Measurements from ENCODE around the gene BCL3. TPM values are rescaled to one million over a fixed set of nuclear protein-coding genes. Genes with fewer than 3 reads are reported as not detected.
"Not testable (repeated sequence)": the region's sequence is repeated elsewhere in the genome, so short reads cannot be mapped to it uniquely, and the experiment has no call there.

BCL3 gene
- total and polyA plus RNA-seq, 7 donors: 5.7 to 36.4 (median 13.3) TPM

DNA sequence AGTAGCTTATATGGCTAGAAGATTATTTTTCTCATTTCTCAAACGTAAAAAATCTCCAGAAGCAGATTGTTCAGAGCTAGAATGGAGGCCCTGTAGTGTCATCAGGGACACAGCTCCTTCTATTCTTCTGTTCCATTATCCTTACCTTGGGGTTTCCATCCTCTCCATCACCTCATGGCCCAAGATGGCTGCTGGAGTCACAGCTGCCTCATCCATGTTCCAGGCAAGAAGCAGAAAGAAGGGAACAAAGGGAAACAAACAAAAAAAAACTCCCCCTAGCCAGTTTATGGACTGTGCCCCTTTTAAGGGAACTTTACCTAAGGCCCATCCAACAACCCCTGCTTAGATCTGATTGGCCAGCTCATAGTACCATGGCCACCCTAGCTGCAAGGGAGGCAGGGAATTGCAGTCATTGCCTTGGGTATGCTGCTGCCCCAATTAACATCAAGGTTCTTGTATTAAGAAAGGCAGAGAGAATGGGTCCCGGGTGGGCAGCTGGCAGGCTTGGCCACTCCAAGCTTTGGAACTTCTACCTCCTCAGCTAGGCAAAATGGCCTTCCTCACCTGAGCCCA is 33.8 kb upstream of the BCL3 start:
- DNase-seq (no peak), ATAC-seq (no peak)
- Histone ChIP-seq H3K27me3 (ENCODE audit: insufficient read depth in 3 of 3, low read length in 2 of 3) (peaks cover 0 to 4% (median 2%) of the 10 kb centered on the region in 3 donors), H3K9me3 (no peaks in the 10 kb centered on the region), H3K4me3 (no peak overlapping the region), H3K36me3 (ENCODE audit: insufficient read depth in 1 of 2, low read depth in 1 of 2) (no peaks in the 10 kb centered on the region), H3K4me1 (no peaks in the 10 kb centered on the region), H3K27ac (no peak overlapping the region)
- intact Hi-C loops (cut with DNase I): no loop called here
- WGBS, 3 donors: 45 to 50% (median 48%) methylated on average over 2 of the region's 2 CpGs
- TF ChIP-seq, protein P1, sequence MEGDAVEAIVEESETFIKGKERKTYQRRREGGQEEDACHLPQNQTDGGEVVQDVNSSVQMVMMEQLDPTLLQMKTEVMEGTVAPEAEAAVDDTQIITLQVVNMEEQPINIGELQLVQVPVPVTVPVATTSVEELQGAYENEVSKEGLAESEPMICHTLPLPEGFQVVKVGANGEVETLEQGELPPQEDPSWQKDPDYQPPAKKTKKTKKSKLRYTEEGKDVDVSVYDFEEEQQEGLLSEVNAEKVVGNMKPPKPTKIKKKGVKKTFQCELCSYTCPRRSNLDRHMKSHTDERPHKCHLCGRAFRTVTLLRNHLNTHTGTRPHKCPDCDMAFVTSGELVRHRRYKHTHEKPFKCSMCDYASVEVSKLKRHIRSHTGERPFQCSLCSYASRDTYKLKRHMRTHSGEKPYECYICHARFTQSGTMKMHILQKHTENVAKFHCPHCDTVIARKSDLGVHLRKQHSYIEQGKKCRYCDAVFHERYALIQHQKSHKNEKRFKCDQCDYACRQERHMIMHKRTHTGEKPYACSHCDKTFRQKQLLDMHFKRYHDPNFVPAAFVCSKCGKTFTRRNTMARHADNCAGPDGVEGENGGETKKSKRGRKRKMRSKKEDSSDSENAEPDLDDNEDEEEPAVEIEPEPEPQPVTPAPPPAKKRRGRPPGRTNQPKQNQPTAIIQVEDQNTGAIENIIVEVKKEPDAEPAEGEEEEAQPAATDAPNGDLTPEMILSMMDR (IDR thresholded peaks at IDR 0.05): no peak

DNA sequence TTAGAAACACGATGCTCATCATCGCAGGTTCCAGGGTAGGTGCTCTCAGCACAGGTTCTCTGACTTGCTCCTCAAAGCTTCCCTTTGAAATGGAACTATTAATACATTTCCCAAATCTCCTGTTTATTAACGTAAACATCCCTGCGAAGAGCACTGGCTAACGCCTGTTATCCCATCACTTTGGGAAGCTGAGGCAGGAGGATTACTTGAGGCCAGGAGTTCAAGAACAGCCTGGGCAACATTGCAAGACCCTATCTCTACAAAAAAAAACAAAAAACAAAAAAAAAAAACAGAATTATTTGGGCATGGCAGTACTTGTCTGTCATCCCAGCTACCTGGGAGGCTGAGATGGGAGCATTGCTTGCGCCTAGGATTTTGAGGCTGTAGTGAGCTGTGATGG is 30.9 kb upstream of the BCL3 start:
- no peak overlapping the region for H3K4me3 ChIP-seq
- TF ChIP-seq, protein P1 (IDR thresholded peaks at IDR 0.05): no peak
- no peak for DNase-seq

DNA sequence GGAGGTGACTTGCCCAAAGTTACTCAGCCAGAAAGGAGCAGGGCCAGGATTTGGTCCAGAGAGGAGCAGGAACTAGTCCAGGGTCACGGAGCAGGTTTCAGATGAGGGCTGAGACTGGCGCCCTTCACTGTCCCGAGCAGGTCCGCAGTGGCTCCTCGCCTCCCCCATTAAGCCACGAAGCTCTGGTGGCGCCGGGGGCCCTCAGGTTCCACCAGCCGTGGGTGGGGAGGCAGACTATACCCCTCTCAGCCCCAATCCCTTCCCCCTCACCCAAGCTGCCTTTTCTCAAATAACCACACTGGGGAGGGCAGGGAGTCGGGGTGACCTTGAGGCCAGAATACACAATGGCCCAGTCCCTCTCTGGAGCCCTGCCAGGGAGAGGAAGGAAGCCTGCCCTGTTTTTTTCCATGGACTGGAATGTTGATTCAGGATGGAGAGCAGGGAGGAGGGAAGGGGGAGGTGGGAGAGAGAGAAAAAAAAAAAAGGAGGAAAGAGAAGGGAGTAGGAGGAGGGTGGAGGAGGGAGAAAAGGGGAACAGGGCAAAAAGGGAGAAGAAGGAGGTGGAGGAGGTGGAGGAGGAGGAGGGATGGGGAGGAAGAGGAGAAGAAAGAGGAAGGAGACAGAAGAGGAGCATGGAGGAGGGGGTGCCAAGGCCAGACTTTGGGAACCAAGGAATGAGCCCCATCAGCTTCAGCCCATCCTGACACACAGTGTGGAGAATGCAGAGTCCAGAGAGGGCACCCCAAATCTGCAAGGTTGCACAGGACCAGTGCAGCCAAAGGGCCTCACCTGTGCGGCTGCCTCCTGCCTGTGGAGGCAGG is 29.9 kb upstream of the BCL3 start:
- intact Hi-C loops (cut with DNase I): no loop called here
- Histone ChIP-seq H3K4me1 (no peaks in the 10 kb centered on the region), H3K27me3 (ENCODE audit: insufficient read depth in 3 of 3, low read length in 2 of 3) (peaks cover 0 to 4% (median 2%) of the 10 kb centered on the region in 3 donors), H3K36me3 (ENCODE audit: insufficient read depth in 1 of 2, low read depth in 1 of 2) (no peaks in the 10 kb centered on the region), H3K4me3 (peak overlapping the region; percentile 11), H3K27ac (peak overlapping the region; percentile 53), H3K9me3 (no peaks in the 10 kb centered on the region)
- DNase-seq (peak; percentile 70 to 71), ATAC-seq (peak; percentile 24 to 66 (median 42))
- WGBS, 3 donors: 20 to 26% (median 24%) methylated on average over 9 to 11 of the region's 11 CpGs
- TF ChIP-seq, protein P1 (IDR thresholded peaks at IDR 0.05): no peak

More for the DNA sequence above, 30.9 kb upstream of the BCL3 start:
- no peaks in the 10 kb centered on the region for H3K4me1 ChIP-seq
- 91 to 93% (median 91%) methylated on average over 6 of the region's 6 CpGs for WGBS, 3 donors
- no peak for ATAC-seq
- H3K27ac ChIP-seq: peak overlapping the region; percentile 53
- H3K9me3 ChIP-seq: no peaks in the 10 kb centered on the region
- no peaks in the 10 kb centered on the region for H3K36me3 ChIP-seq (ENCODE audit: insufficient read depth in 1 of 2, low read depth in 1 of 2)
- intact Hi-C loops (cut with DNase I): no loop called here
- H3K27me3 ChIP-seq (ENCODE audit: insufficient read depth in 3 of 3, low read length in 2 of 3): peaks cover 0 to 4% (median 2%) of the 10 kb centered on the region in 3 donors

DNA sequence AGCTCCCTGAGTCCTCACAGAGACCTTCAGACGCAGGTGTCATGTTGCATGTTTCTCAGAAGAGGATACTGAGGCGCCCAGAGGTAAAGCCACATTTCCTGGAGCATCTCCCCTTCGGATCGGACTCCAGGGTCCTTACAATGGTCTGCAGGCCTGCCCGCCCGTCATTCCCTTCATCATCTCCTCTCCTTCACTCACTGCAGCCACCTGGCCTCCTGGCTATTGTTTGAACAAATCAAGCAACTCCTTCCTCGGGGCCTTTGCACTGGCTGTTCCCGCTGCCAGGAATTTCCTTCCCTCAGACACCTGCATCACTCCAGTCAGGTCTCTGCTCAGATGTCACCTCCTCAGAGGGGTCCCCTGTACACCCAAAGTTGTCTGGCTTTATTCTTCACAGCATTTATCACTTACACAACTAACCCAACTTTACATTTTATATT is 29.2 kb upstream of the BCL3 start:
- TF ChIP-seq, protein P1 (IDR thresholded peaks at IDR 0.05): no peak
- H3K27me3 ChIP-seq (ENCODE audit: insufficient read depth in 3 of 3, low read length in 2 of 3): peaks cover 0 to 4% (median 2%) of the 10 kb centered on the region in 3 donors
- H3K9me3 ChIP-seq: no peaks in the 10 kb centered on the region
- no peak overlapping the region for H3K4me3 ChIP-seq
- DNase-seq (no peak), ATAC-seq (no peak)
- intact Hi-C loops (cut with DNase I): no loop called here
- peaks cover 4% of the 10 kb centered on the region for H3K4me1 ChIP-seq
- no peak overlapping the region for H3K27ac ChIP-seq
- 64 to 76% (median 70%) methylated on average over 8 of the region's 8 CpGs for WGBS, 3 donors
- no peaks in the 10 kb centered on the region for H3K36me3 ChIP-seq (ENCODE audit: insufficient read depth in 1 of 2, low read depth in 1 of 2)

DNA sequence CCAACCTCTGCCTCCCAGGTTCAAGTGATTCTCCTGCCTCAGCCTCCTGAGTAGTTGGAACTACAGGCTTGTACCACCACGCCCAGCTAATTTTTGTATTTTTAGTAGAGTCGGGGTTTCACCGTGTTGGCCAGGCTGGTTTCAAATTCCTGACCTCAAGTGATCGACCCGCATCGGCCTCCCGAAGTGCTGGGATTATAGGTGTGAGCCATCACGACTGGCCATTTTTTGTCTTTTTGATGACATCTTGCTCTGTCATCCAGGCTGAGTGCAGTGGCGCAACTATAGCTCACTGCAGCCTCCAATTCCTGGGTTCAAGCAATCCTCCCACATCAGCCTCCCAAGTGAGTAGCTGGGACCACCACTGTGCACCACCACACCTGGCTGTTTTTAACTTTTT is 28.1 kb upstream of the BCL3 start:
- H3K36me3 ChIP-seq (ENCODE audit: insufficient read depth in 1 of 2, low read depth in 1 of 2); DNase-seq; H3K4me3 ChIP-seq; H3K9me3 ChIP-seq; H3K4me1 ChIP-seq; H3K27ac ChIP-seq; ATAC-seq; H3K27me3 ChIP-seq (ENCODE audit: insufficient read depth in 3 of 3, low read length in 2 of 3): not testable (repeated sequence)
- 76 to 85% (median 81%) methylated on average over 9 of the region's 9 CpGs for WGBS, 3 donors
- intact Hi-C loops (cut with DNase I): loop anchor here in 1 of 2 donors (5.0 to 10.0 kb wide), 2 partner anchors 33 to 124 kb away; partner anchors contain the start of gene NECTIN2
